Measurements from ENCODE around the gene ATL2.

- TF ChIP-seq CTCF (tag by site-specific recombination; IDR thresholded peaks at IDR 0.05) (no peak), PBX3 (CRISPR knock-in tag; IDR thresholded peaks at IDR 0.05) (no peak), BCL11A (tag by site-specific recombination; IDR thresholded peaks at IDR 0.05; ENCODE audit: low read depth) (no peak), SETDB1 (IDR thresholded peaks at IDR 0.05; ENCODE audit: insufficient read length, low read length) (no peak), ZNF664 (tag by site-specific recombination; IDR thresholded peaks at IDR 0.05) (no peak)
Observed at GRCh38 chr2:38301969-38302702, 74.9 kb downstream of the ATL2 start.

Data from HEK293 (cell line).